ENCODE data around the gene EDDM3A.

DNA sequence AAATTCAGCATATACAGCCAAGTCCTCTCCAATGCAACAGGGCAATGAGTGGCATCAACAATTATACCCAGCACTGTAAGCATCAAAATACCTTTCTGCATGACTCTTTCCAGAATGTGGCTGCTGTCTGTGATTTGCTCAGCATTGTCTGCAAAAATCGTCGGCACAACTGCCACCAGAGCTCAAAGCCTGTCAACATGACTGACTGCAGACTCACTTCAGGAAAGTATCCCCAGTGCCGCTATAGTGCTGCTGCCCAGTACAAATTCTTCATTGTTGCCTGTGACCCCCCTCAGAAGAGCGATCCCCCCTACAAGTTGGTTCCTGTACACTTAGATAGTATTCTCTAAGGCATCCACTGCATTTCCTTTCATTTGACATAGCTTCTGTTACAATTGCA is 36.1 kb downstream of the EDDM3A start:
- no peak for TF ChIP-seq CTCF (IDR thresholded peaks at IDR 0.05; ENCODE audit: insufficient read depth, low read depth, low read length)
- TF ChIP-seq EZH2 (IDR thresholded peaks at IDR 0.05; ENCODE audit: insufficient read depth, low read length), result no peak

Data from astrocyte (in vitro differentiated cells and primary cell).